Transverse colon (tissue), 3 donors: ENCODE data around the gene CEACAM21.

Experiments
- POLR2A ChIP-seq: fragments of 450-650 bp; IDR thresholded peaks from one replicate; pipeline ENCODE4 v1.6.1; 2016; ENCODE audit warnings: antibody characterized with exemption, mild to moderate bottlenecking, moderate library complexity
- POLR2AphosphoS5 ChIP-seq, 3 donors: sonication (generic); formaldehyde crosslinking; IDR thresholded peaks; one replicate each; pipeline ENCODE4 v1.6.1; 2016; ENCODE audit warnings: antibody characterized with exemption in 3 of 3

DNA sequence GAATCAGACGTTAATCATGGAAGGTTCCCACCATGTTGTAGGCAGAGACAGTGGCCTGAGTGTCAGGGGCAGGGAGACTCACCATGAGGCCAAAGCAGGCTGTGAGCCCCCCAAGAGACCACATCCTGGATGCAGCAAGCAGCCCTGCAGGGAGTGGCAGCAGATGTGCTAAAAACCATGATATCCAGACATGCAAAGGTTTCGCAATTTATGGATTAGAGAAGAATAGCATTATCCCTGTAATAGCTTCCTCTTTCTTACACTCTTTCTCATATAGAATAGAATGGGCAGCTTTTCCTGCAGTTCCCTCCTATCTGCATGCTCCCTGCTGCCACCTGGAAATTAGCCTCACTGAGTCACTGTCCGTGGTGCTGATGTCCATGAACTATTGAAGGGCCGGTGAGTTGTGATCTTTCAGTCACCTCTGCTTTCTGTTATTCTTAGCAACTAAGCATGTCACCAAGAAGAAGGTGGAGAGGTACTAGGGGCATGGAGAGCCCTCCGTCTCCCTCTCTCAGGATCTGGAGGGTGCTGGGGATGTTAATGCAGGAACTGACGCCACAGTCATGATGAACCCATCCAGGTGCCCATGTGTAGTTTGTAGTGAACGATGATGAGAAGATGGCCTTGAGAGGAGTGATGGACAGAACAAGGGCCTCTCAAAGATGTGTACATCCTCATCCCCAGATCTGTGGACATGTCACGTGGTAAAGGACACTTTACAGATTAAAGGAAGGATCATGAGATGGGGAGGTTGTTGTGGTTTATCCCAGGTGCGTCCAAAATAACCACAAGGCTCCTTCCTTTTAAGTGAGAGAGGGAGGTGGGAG is 41.0 kb downstream of the CEACAM21 start:
- TF ChIP-seq POLR2AphosphoS5 (IDR thresholded peaks at IDR 0.05): no peak
- no peak for TF ChIP-seq POLR2A
